ENCODE results near the gene PLEKHA7. TPM values are rescaled to one million over a fixed set of nuclear protein-coding genes. Genes with fewer than 3 reads are reported as not detected.
"Not testable (repeated sequence)": the region's sequence is repeated elsewhere in the genome, so short reads cannot be mapped to it uniquely, and the experiment has no call there.

Gene PLEKHA7
- total RNA-seq, 1 experiment from 2014 or later, result 0.29 TPM

DNA sequence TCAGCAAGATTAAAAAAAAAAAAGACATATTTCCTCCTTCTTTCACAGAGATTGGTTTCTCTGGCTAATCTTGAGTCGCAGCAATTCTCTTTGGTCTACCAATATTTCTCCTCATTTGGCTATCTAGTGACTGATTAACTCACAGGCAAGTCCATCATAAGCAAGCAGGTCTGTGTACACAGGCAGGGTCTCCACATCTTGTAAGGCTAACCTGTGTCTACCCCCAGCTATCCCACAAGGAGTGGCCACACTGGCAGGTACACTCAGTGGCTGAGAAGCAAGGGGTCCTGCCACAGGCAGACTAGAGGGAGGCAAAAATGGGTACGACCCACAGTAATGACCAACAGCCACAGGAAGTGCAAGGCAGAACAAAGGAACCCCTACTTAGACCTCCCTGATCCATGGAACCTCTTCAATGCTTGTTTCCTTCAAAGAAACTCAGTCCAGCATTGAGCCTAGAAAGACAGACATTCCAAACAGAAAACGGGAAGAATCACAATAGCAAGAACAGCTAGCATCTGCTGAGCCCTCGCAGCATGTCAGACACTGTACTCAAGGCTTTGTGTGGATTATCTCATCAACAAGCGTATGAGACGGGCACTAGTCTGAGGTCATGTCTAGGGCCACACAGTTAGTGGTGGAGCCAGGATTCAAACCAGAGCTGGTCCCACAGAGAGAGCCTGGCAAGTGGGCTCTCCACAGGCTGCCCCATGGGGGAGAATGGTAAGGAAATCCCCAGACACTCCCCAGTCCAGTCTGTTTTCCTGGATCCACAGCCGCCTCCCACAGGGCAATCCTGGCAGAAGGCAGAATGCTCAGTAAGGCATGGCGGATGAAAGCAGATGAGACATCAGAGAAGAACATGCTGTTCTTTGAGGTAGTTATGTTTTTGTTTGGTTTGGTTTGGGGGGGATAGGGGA is 34.3 kb downstream of the PLEKHA7 start:
- no peak for DNase-seq (ENCODE audit: low read depth)

DNA sequence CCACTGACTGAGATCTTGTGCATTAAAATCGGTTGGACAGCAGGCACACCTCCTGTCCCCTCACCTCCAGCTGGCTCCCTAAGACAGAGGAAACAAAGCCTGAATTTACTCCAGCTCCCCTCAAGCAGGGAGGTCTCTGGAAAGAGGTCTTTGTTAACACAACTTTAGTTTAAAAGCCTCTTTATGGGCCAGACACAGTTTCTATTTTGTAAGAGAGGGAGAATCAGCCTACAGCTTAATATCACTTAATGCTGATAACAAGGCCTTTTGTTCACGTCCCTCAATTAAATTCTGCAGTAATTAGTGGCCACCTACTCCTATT is 36.3 kb downstream of the PLEKHA7 start:
- no peak for DNase-seq (ENCODE audit: low read depth)

DNA sequence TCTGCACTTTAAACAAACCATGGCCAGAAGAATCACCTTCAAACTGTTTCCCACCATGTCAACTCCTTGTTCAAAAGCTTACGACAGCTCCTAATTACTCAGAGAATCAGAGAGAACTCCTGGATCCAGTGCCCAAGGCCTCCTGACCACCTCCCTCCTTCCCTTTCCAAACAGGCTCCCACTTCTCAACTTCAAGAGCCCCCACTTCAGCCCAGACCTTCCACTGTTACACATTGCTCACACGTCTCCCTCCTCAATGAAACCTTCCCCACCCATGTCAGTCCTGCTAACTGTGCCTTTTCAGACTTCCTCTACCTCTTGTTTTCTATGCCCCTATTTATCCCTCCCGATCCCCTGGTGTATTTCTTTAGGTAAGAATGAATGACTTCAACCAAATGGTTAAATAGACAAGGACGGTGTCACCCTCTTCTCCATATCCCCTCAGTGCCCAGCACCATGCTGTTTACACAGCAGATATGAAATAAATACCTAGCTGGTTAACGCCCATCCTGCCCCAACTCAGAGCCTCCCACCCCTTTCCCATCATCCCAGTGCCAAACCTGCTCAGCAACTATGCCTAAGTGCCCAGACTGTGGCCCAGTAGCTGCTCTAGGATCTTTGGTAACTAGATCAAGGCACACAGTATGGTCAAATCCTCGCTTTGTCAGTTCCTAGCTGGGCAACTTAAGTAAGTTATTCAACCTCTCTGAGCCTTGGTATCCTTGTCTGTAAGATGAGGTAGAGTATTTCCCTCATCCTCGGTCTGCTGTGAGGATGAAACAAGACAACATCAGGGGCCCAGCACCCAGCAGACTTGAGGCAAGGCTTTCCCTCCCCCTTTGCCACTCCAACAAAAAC is 36.8 kb downstream of the PLEKHA7 start:
- no peak for DNase-seq (ENCODE audit: low read depth)

DNA sequence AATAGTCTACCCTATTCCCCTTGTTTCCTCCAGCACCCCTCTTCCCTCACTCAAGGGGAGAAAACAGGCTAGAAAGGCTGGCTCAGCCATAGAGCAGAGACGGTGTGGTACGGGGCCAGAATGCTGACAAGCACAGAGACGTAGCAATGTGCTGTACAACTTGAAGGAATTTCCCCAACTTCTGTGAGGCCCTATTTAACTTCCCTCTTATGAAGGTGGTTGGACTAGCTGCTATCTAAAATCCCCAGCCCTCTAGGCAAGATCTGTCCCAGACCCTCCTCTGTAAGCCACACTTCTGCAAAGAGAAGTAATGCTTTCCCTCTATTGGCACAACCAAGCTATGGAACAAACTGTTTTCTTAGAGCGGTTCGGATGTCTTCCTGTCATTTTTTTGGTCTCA is 37.8 kb downstream of the PLEKHA7 start:
- DNase-seq (ENCODE audit: low read depth), result no peak

DNA sequence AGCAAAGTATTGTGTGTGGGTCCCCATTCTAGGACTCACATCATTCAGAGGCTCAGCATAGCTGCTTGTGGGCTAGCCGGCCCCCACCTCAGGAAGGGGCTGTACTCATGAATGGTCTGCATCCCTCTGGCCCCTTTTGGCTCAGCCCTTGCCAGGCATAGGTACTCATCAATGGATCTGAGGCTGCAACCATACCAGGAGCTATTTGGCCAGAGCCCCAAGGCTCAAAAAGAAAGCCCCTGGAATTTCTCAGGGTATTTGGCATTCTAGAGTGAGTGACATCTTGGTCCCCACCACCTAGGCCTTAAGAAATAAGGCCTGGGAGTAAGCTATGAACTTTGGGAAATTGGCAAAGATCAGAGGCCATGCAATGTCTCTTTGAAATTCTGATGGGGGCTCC is 38.3 kb downstream of the PLEKHA7 start:
- no peak for DNase-seq (ENCODE audit: low read depth)

DNA sequence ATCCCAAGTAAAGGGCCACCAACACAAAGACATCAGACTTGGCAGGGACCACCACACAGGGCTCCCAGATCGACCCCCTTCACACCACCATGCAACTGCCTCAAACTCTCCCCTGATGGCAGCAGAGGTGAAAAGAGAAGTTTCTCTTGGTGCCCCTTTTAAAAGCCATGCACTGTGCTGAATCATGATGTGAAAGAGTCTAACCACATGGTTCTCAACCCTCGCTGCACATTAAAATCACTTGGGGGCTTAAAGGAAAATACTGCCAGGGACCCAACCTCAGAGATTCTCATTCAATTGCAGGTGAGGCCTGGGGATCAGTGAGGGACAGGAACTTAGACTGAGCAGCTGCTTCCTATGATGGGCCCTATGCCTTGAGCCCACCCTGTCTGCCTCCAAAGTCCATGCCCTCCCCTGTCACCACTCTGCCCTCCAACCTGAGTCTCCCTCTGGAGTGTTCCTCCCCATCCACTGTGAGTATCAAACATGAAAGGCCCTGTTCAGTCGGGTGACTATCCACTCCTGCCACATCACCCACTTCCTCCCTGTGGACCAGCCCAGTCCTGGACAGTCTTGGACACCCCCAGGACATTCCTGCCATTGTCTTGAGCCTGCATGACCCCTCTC is 40.8 kb downstream of the PLEKHA7 start:
- no peak for DNase-seq (ENCODE audit: low read depth)

DNA sequence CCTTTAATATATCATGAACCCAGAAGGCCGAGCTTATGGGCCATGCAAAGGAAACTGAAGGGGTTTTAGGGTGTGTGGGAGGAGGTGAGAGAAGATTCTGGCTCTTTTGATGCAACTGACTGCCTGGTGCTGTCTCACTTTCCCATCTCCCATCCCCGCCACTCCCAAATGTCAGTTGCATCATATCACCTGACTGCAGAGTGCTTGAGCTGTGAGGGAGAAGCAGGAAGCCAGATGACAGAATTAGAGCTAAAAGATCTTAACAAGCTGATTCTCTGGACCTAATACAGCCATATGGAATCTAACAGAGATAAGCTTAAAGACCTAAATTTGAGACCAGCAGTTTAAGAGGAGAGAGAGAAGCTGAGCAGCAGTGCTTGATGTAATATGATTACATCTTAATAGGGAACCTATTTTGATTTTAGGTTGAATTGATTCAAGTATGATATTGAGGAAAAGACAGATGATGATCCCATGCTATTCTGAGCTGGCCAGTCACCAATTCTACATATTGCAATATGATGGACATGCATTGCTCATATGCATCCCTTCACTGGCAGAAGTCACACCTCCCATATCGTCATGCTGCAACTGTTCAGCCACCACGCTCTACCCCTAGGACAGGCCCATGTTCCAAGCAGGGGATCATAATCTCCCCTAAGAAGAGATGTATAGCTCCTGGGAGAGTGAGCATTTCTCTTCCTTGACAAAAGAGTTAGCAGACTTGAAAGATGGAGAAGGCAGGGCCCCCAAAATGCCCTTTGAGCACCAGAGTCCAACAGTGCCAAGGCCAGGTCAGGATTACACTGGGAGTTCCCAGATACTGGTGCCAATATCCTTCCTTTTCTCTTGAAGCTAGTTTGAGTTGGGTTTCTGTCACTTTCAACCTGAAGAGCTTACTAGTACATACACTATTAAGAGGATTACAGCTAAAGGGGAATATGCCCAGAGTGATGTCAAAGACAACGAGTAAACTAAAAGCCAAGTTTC is 44.9 kb downstream of the PLEKHA7 start:
- DNase-seq (ENCODE audit: low read depth), result no peak

DNA sequence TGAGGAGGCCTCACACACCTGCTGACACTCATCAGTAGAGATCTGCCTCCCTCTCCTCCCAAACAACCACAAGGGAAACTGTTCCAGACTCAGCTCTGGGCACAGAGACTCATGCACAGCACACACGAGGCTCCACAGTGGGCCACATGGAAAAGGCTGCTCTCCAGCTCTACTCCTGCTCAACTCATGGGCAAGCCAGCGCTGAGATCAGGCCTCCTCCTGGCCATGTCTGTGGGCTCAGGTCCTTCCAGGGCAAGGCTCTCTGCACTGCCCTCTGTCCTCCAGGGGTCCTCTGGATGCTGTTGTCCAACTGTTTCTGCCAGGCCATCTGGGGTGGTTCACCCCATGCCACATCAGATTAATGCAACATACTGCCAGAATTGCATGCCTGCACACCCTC is 46.0 kb downstream of the PLEKHA7 start:
- no peak for DNase-seq (ENCODE audit: low read depth)

DNA sequence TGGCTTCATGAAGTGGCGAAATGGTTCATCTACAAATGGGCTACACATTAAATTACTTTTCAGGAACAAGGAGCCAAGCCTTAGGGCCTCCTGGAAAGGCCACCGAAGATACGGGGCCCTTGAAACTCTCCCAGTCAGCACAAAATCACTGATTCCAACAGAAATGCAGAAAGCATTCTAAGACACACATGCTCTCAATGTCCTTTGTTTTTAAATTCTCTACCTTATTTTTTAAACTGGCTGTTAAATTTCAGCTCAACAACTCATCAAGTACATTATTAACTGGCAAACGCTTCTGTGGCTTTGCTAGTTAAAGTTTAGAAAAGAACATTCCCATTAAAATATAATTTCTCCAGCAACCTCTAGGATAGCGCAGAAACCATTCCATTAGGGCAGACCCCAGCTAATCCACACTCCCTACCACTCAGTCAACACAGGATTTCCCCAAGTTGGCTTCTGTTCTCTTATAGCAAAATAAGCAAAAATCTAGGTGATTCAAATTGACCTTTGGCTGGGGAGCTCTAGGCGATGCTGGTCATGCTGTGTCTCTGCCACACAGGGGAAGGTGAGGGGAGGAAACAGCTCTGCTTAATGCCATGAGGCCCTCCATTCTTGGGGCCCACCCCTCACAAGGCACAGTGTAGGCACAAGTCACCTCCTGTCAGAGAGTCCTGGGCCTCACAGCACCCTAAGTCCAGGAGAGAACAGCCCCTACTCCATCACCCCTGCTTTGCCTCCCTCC is 47.1 kb downstream of the PLEKHA7 start:
- DNase-seq (ENCODE audit: low read depth), result no peak

DNA sequence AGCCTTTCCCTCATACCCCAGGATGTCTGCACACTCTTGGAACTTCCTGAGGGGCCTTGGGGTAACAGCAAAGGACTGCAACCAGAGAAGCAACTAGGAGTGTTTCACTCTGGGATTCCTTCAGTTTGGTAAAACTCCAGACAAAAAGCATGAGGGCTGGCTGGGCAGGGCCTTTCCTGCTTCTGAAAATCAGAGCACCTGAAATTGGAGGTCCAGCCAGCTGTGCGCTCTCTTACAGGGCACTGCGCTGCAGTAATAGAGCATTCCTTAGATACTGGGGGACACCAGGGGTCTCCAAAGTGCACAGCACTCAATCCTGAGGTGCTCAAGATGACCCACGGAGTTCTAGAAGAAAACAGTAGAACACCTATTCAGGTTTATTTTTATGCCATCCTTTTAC is 49.7 kb downstream of the PLEKHA7 start:
- DNase-seq (ENCODE audit: low read depth), result no peak

DNA sequence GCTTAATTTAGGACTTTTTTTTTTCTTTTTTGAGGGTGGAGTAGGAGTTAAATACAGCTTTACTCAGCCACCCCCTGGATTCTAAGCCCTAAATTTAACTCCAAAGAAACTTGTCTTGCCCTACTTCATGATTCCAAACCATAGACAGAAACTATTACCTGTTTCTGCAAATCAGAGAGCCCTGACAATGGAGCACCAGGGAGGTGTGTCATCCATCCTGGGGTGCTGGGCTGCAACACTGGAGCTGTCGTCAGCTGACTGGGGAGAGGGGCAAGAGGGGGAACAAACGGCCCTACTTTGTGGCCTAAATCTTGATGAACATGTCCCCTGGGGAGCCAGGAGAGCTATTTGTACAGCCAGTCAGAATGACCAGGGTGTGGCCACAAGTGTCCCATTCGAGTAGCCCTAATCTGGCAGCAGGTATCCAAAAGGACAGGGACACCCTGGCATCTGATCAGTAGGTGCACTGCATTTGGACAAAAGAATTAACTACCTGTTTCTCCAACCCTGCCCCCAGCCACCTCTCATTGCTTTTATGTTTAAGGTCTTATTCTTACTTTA is 50.8 kb downstream of the PLEKHA7 start:
- no peak for DNase-seq (ENCODE audit: low read depth)

DNA sequence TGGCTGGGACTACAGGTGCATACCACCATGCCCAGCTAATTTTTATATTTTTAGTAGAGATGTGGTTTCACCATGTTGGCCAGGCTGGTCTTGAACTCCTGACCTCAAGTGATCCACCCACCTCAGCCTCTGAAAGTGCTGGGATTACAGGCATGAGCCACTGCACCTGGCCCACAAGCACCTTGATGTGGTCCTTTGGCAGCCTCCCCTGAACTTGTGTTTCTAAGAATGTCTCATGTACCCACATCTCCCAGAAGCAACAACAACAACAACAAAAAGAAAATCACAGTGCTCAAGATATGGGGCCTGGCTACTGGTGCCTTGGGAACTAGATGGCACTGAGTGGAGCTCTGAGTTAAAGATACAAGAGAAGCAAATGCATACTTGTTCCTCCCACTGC is 51.6 kb downstream of the PLEKHA7 start:
- not testable (repeated sequence) for DNase-seq (ENCODE audit: low read depth)

DNA sequence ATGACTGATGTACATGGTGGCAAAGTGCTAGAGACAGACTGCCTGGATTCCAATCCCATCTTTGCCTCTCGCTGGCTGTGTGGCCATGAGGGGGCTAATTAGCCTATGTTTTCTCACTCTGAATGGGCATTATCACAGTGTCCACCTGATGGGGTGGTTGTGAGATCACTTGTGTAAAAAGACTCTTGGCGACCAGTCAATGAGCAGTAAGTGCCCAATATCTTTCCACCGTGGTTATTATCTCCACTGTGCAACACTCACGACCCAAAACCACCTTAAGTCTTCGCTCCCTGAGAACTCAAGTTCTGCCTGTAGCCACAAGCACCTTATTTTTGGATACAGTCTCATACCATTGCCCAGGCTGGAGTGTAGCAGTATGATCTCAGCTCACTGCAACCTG is 52.1 kb downstream of the PLEKHA7 start:
- DNase-seq (ENCODE audit: low read depth), result no peak

DNA sequence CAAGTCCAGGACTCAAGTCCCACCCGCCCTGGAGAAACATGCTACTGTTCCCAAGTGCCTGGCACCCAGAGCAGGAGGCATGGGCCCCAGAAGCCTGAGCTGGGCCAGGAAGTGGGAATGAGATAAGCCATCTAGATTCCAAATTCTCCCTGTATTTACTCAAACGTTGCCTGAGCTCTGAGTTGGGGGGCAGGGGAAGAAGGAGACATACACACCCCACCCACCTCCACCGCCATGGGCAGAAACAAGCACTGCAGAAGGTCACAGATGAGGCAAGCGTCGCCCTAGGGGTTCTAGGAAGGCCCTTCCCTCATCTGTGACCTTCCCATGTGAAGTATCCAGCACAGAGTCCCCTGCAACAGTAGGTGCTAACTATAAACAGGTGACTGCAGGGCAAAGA is 54.0 kb downstream of the PLEKHA7 start:
- no peak for DNase-seq (ENCODE audit: low read depth)

DNA sequence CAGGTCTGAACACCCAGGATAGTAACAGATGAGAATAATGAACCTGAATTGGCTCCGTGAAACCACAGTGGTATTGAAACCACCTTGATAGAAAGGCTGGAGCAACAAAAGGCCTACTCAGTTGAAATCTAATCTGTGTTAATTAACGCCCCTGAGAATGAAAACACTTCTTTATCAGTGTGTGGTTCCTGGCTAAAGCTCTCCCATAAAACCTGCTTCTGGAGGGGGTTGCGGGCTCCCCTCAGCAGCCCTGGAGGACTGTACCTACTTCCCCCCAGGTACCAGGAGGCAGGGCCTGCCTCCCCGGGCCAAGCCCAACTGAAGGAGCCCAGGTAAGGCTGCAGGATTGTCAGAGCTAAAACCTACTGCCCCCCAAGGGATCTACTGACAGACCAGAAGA is 54.6 kb downstream of the PLEKHA7 start:
- DNase-seq (ENCODE audit: low read depth), result no peak

DNA sequence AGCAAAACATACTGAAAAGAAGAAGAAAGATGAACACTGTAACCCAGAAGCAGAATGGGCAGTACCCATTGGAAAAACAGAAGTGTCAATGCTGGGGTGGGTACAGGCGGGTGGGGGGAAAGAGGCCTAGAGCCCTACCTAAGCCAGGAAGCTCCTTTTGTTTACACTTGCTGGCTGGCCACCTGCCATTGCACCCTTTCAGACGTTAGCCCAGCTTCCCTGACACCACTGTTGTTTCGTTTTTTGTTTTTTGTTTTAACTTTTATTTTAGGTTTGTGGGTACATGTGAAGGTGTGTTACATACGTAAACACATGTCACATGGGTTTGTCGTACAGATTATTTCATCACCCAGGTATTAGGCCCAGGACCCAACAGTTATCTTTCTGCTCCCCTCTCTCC is 55.4 kb downstream of the PLEKHA7 start:
- DNase-seq (ENCODE audit: low read depth), result no peak

DNA sequence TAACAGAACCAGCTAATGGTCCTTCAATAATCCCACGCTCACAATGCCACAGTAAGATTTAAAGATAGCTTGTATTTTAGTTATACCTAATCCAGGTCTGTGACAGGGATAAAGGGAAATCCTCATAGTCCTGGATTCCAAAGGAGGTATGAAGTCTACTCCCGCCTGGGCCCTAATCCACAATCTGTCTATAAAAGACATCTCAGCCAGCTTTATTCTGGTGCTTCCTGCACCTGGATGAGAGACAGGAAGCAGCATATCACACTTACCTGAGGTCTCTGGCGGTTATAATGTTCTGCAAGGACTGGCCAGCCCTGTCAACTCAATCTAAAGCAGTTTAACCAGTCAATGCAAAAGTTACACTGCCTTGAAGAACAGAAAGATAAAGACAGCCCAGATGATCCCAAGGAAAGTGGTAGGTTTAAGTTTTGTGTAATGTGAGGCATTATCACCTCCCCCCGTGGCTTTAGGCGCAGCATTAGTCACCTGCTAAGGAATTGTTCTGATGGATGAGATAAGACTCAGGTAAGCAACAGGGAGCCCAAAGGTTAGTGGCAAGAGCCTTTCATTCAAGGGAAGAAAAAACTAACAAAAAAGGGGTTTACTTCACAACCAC is 57.6 kb downstream of the PLEKHA7 start:
- DNase-seq (ENCODE audit: low read depth), result no peak

DNA sequence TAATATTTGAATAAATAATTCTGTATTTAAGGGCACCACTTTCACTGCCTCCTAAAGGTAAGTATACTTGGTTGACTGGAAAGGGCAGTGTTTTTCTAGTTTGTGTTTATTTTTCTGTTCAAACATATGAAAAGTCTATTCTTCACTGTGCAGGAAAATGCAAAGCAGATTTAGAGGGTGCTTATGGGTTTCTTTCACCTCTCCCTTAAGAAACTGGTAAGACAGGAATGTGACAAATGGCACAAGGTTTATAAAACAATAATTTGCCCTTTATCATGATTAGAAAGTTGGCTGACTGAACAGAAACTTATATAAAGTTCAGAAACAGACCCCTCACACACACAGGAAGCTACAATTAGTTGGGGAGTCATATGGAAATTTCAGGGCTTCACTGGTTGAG is 60.6 kb downstream of the PLEKHA7 start:
- DNase-seq (ENCODE audit: low read depth), result no peak

DNA sequence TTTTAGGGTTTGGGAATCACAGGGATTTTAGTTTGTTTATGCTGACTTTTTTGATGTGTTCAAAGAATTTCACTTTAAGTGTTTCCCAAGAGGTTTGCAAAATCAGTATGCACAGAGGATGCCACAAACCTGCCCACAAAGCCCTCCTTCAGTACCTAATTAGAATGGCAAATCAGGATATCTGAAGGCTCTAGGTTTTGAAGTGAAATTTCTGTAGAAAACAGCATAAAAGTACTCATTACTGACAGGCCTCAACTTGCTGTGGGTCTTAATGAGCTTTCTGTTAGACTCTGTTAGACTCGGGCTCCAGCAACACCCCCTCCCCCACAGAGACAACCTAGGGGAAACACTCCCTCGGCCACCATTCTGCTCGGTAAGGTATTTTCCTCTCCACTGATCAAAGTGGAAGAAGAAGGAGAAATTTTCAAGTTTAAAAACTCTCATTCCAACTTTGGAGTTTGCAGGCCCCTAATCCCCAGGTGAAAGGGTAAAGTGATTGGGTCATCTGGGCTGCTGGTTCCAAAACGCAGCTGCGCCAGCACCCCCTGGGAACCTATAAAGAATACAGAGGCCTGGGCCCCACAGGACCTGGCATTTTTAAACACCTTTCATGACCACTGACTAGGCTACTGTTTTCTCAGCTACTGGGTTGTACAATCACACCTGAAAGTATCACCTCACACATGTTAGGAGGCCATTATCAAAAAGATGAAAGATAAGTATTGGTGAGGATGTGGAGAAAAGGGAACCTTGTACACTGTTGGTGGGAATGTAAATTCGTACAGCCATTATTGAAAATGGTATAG is 67.5 kb downstream of the PLEKHA7 start:
- no peak for DNase-seq (ENCODE audit: low read depth)

All from LHCN-M2 (cell line).